Tibial artery (tissue), 4 donors: ENCODE results near the gene RING1.

ENCODE experiments used
- DNase-seq, 2 donors: peaks; one replicate each; pipeline ENCODE4 v3.0.0-alpha.2; 2019
- H3K27ac ChIP-seq, 2 donors: fragments of 200-600 bp; sonication (generic) in 1 of 2; 1 replicate in 1 of 2; 2 replicates in 1 of 2; pipeline ENCODE4 v1.5.1; 2018 to 2019; ENCODE audit warnings: mild to moderate bottlenecking in 1 of 2
- H3K27me3 ChIP-seq, 2 donors: fragments of 200-600 bp; sonication (generic) in 1 of 2; one replicate each; pipeline versions ENCODE4 v1.5.1 to v1.6.0; 2016 to 2019
- H3K36me3 ChIP-seq, 3 donors: fragments of 200-600 bp; sonication (generic) in 2 of 3; one replicate each; pipeline ENCODE4 v1.5.1; 2016 to 2019; ENCODE audit warnings: mild to moderate bottlenecking in 2 of 3
- H3K4me1 ChIP-seq, 4 donors: fragments of 200-600 bp; sonication (generic) in 2 of 4; 1 replicate in 3 of 4; 2 replicates in 1 of 4; pipeline ENCODE4 v1.5.1; 2016 to 2019
- H3K4me3 ChIP-seq, 2 donors: fragments of 200-600 bp; sonication (generic) in 1 of 2; 1 replicate in 1 of 2; 2 replicates in 1 of 2; pipeline ENCODE4 v1.5.1; 2018 to 2019; ENCODE audit warnings: mild to moderate bottlenecking in 2 of 2
- H3K9me3 ChIP-seq, 3 donors: fragments of 200-600 bp; sonication (generic) in 1 of 3; one replicate each; pipeline ENCODE4 v1.5.1; 2016 to 2019
- intact Hi-C: fragments of 100-400 bp; cut with DNase I; formaldehyde crosslinking; loops from one replicate; pipeline ENCODE4 v1.15.0; 2023; ENCODE audit warnings: low total_unique reads
- TF ChIP-seq, protein P1 (sequence below), 2 experiments: fragments of 200-600 bp in 1 of 2; fragments of 450-650 bp in 1 of 2; IDR thresholded peaks; one replicate each; pipeline ENCODE4 v1.5.1; 2017 to 2019; ENCODE audit warnings: antibody characterized with exemption in 2 of 2, mild to moderate bottlenecking in 1 of 2, moderate library complexity in 1 of 2

The RING1 gene

DNA sequence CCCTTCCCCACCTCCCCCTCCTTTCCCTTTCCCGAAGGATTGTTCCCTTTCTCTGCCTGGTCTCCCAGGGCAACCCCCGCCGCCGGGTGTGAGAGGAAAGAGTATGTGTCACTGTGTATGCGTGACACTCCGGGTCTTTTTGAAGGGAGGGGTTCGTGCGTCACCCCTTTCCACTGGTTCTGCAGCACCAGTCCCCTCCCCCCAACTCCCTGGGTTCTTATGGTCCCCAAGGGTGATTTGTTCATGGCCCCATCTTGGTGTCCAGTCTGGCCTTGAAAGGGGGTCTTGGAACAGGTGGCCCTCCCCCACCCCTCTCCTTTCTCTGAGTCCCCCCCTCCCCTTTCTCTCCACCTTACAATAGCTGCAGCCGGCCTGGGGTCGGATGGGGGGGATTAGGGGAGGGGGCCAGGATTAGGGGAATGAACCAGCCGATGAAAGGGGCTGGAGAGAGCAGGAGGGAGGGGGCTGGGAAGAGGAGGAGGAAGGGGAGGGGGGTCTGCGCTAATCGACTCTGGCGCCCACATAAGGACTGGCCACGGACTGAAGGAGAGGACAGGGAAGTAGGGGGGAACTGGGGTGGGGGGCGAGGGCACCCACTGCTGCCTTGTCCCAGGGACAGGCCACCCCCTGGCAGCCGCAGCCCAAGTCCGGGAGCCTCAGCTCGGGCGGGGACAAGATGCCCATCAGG is 1.3 kb upstream of the RING1 start:
- peak overlapping the region; percentile 73 to 79 for H3K4me3 ChIP-seq
- H3K27me3 ChIP-seq, result no peaks in the 10 kb centered on the region
- H3K4me1 ChIP-seq, result peaks cover 0 to 47% (median 39%) of the 10 kb centered on the region in 4 donors
- peak in 1 of 2 donors; percentile 67 for DNase-seq
- H3K9me3 ChIP-seq, result no peaks in the 10 kb centered on the region
- intact Hi-C loops, result no loop called here
- peaks cover 17 to 48% (median 40%) of the 10 kb centered on the region in 3 donors for H3K36me3 ChIP-seq
- TF ChIP-seq, protein P1, sequence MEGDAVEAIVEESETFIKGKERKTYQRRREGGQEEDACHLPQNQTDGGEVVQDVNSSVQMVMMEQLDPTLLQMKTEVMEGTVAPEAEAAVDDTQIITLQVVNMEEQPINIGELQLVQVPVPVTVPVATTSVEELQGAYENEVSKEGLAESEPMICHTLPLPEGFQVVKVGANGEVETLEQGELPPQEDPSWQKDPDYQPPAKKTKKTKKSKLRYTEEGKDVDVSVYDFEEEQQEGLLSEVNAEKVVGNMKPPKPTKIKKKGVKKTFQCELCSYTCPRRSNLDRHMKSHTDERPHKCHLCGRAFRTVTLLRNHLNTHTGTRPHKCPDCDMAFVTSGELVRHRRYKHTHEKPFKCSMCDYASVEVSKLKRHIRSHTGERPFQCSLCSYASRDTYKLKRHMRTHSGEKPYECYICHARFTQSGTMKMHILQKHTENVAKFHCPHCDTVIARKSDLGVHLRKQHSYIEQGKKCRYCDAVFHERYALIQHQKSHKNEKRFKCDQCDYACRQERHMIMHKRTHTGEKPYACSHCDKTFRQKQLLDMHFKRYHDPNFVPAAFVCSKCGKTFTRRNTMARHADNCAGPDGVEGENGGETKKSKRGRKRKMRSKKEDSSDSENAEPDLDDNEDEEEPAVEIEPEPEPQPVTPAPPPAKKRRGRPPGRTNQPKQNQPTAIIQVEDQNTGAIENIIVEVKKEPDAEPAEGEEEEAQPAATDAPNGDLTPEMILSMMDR (IDR thresholded peaks at IDR 0.05), result no peak
- H3K27ac ChIP-seq, result peak overlapping the region; percentile 93 to 97

DNA sequence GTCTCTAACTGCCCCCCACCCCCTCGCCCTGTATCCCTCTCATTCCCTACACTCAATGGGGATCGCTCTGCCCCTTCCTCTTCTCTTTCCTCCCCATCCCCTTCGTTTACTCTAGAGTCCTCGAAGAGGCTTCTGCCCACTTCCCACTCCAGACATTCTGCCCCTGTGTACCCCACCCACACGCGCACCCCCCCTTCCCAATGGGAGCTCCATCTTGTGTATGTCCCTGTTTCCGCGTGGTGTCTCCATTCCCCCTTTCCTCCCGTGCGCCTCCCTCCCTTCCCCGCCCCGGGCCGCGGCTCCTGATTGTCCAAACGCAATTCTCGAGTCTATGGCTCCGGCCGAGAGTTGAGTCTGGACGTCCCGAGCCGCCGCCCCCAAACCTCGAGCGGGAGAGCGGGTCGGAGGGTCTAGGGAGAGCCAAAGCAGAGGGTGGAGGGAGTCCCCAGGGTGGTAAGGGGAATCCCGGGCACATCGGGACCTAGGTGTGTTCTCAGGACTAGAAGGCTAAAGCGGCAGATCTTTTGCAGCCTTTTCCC is 679 bp upstream of the RING1 start:
- peak; percentile 57 to 78 for DNase-seq
- intact Hi-C loops, result no loop called here

DNA sequence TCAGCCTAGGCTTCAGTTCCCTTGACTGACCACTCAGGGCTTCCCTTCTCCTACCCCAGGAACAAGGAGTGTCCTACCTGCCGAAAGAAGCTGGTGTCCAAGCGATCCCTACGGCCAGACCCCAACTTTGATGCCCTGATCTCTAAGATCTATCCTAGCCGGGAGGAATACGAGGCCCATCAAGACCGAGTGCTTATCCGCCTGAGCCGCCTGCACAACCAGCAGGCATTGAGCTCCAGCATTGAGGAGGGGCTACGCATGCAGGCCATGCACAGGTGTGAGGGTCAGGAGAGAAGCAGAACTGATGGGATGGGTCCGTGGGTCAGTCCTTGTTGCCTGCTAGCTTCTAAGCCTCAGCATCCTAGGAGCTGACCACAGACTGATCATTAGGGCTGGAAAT is 1.6 kb downstream of the RING1 start:
- Histone ChIP-seq H3K9me3 (no peaks in the 10 kb centered on the region), H3K4me1 (peaks cover 0 to 40% (median 35%) of the 10 kb centered on the region in 4 donors), H3K36me3 (peaks cover 0 to 28% (median 22%) of the 10 kb centered on the region in 3 donors), H3K4me3 (no peak overlapping the region), H3K27ac (no peak overlapping the region), H3K27me3 (no peaks in the 10 kb centered on the region)
- TF ChIP-seq, protein P1 (IDR thresholded peaks at IDR 0.05), result no peak
- intact Hi-C loops, result loop anchor here (5.0 kb wide), 1 partner anchor 37 kb away; no protein-coding TSS in a partner anchor
- DNase-seq, result peak in 1 of 2 donors; percentile 53

More for the DNA sequence above, 679 bp upstream of the RING1 start:
- Histone ChIP-seq H3K27ac (peak overlapping the region; percentile 93 to 97), H3K36me3 (peaks cover 11 to 43% (median 34%) of the 10 kb centered on the region in 3 donors), H3K4me1 (peaks cover 0 to 47% (median 34%) of the 10 kb centered on the region in 4 donors), H3K27me3 (no peaks in the 10 kb centered on the region), H3K4me3 (peak overlapping the region; percentile 73 to 79), H3K9me3 (no peaks in the 10 kb centered on the region)
- TF ChIP-seq, protein P1 (IDR thresholded peaks at IDR 0.05), result no peak

DNA sequence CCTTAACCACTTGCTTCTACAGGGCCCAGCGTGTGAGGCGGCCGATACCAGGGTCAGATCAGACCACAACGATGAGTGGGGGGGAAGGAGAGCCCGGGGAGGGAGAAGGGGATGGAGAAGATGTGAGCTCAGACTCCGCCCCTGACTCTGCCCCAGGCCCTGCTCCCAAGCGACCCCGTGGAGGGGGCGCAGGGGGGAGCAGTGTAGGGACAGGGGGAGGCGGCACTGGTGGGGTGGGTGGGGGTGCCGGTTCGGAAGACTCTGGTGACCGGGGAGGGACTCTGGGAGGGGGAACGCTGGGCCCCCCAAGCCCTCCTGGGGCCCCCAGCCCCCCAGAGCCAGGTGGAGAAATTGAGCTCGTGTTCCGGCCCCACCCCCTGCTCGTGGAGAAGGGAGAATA is 2.8 kb downstream of the RING1 start:
- Histone ChIP-seq H3K27me3 (no peaks in the 10 kb centered on the region), H3K9me3 (no peaks in the 10 kb centered on the region), H3K4me3 (no peak overlapping the region), H3K4me1 (peaks cover 0 to 35% (median 29%) of the 10 kb centered on the region in 4 donors), H3K36me3 (peaks cover 0 to 28% (median 22%) of the 10 kb centered on the region in 3 donors), H3K27ac (no peak overlapping the region)
- TF ChIP-seq, protein P1 (IDR thresholded peaks at IDR 0.05), result no peak
- no peak for DNase-seq
- intact Hi-C loops, result loop anchor here (5.0 kb wide), 1 partner anchor 36 kb away; no protein-coding TSS in a partner anchor

DNA sequence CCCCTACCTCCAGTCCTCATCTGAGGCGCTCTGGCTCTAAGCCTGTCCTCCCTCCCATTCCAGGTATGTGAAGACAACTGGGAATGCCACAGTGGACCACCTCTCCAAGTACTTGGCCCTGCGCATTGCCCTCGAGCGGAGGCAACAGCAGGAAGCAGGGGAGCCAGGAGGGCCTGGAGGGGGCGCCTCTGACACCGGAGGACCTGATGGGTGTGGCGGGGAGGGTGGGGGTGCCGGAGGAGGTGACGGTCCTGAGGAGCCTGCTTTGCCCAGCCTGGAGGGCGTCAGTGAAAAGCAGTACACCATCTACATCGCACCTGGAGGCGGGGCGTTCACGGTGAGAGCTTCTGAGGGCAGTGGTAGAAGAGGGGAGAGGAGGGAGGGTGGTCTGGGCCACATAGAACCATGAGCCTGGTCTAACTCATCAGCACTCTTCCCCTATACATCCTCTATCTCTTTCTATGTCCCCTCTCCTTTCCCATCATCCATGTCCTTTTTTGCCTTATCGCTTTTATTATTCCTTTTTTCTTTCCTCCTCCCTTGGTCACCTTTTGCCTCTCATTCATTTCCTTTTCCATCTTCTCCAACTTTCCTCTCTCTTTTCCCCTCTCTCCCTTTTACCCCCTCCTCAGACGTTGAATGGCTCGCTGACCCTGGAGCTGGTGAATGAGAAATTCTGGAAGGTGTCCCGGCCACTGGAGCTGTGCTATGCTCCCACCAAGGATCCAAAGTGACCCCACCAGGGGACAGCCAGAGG is 3.5 kb downstream of the RING1 start:
- Histone ChIP-seq H3K27ac (no peak overlapping the region), H3K27me3 (no peaks in the 10 kb centered on the region), H3K36me3 (peaks cover 0 to 28% (median 22%) of the 10 kb centered on the region in 3 donors), H3K4me3 (no peak overlapping the region), H3K4me1 (peaks cover 0 to 34% (median 26%) of the 10 kb centered on the region in 4 donors), H3K9me3 (no peaks in the 10 kb centered on the region)
- intact Hi-C loops, result loop anchor here (5.0 kb wide), 1 partner anchor 35 kb away; no protein-coding TSS in a partner anchor
- TF ChIP-seq, protein P1 (IDR thresholded peaks at IDR 0.05), result no peak
- DNase-seq, result peak in 1 of 2 donors; percentile 63
